HepG2 (cell line): ENCODE measurements around the gene AHSA1. TPM values are rescaled to one million over a fixed set of nuclear protein-coding genes. Genes with fewer than 3 reads are reported as not detected.

Experiments used
- ATAC-seq: fragments of 200-7000 bp; cut with Tn5 transposase; 3 replicates; pipeline ENCODE4 v1.9.1; 2020; ENCODE audit warnings: mild to moderate bottlenecking, moderate library complexity
- BruUV-seq: library from RNA; stranded (reverse); fragments of 400-500 nt; replicated peaks from 2 replicates; lab custom pipeline; 2021; lab: Mats Ljungman, UMichigan
- CTCF ChIA-PET: fragments of 300-600 bp; formaldehyde crosslinking; extraction: SDS; loops from one replicate; lab custom pipeline; 2021; ENCODE audit warnings: low total read pairs, inconsistent platforms, low intra/inter-chr PET ratio; lab: Yijun Ruan, JAX
- POLR2A ChIA-PET: fragments of 350-600 bp; sonication (Branson Sonifier 250); formaldehyde crosslinking; loops from one replicate; lab custom pipeline; 2020; ENCODE audit warnings: antibody characterized with exemption, inconsistent platforms; lab: Yijun Ruan, JAX
- DNase-seq: peaks from one replicate; pipeline ENCODE4 v3.0.0-alpha.2; 2015; ENCODE audit warnings: low spot score
- FAIRE-seq: peaks from 3 replicates; lab custom pipeline; 2011; peaks lifted over from hg19 to GRCh38; lab: Jason Lieb, UNC
- H2AFZ ChIP-seq: one replicate; pipeline ENCODE4 v1.6.1; 2011; ENCODE audit warnings: low read length, inconsistent platforms
- H3K27ac ChIP-seq: fragments of 300-600 bp; 3 replicates; pipeline ENCODE4 v1.8.0; 2011; ENCODE audit warnings: mixed run types, mild to moderate bottlenecking, mixed read lengths, low read length, inconsistent platforms; ENCODE audit not compliant: insufficient read depth; ENCODE audit errors: extremely low read length
- H3K27me3 ChIP-seq, 2 experiments: fragments of 200-600 bp in 1 of 2; 2 replicates in 1 of 2; 3 replicates in 1 of 2; pipeline versions ENCODE4 v1.6.0 to v1.8.0; 2011; ENCODE audit warnings: low read length in 2 of 2, mild to moderate bottlenecking in 2 of 2, moderate library complexity in 2 of 2, inconsistent platforms in 1 of 2; ENCODE audit not compliant: insufficient read depth in 2 of 2, control insufficient read depth in 1 of 2
- H3K36me3 ChIP-seq, 2 experiments: fragments of 200-600 bp in 1 of 2; replicated peaks in 1 of 2; 2 replicates in 1 of 2; 3 replicates in 1 of 2; pipeline versions ENCODE4 v1.5.1 to v1.8.0; 2011; ENCODE audit warnings: low read length in 2 of 2, inconsistent platforms in 1 of 2; ENCODE audit not compliant: insufficient read depth in 2 of 2, control insufficient read depth in 1 of 2
- H3K4me1 ChIP-seq: 2 replicates; pipeline ENCODE4 v1.5.1; 2012; ENCODE audit warnings: low read length, inconsistent platforms; ENCODE audit not compliant: insufficient read depth
- H3K4me2 ChIP-seq: 2 replicates; pipeline ENCODE4 v1.6.0; 2011; ENCODE audit warnings: low read depth, low read length, inconsistent platforms
- H3K4me3 ChIP-seq, 3 experiments: fragments of 200-600 bp in 1 of 3; sonication (generic), shearing (Covaris generic) in 1 of 3; replicated peaks in 1 of 3; 2 replicates each; pipeline ENCODE4 v1.5.1; 2011 to 2016; ENCODE audit warnings: low read length in 3 of 3, inconsistent platforms in 2 of 3, low read depth in 2 of 3, mild to moderate bottlenecking in 2 of 3, control low read depth in 1 of 3, mixed read lengths in 1 of 3; ENCODE audit not compliant: insufficient read depth in 1 of 3
- H3K79me2 ChIP-seq: one replicate; pipeline ENCODE4 v1.6.1; 2011; ENCODE audit warnings: low read length, inconsistent platforms; ENCODE audit not compliant: insufficient read depth
- H3K9ac ChIP-seq: 2 replicates; pipeline ENCODE4 v1.6.0; 2011; ENCODE audit warnings: mild to moderate bottlenecking, low read depth, low read length, inconsistent platforms; ENCODE audit not compliant: insufficient read depth
- H3K9me3 ChIP-seq: 2 replicates; pipeline ENCODE4 v1.5.1; 2012; ENCODE audit warnings: mild to moderate bottlenecking, low read length
- H4K20me1 ChIP-seq: 2 replicates; pipeline ENCODE4 v1.6.0; 2011; ENCODE audit warnings: inconsistent platforms, mild to moderate bottlenecking, low read length, moderate library complexity; ENCODE audit not compliant: insufficient read depth
- ELF1 ChIP-seq: sonication (generic); formaldehyde crosslinking; IDR thresholded peaks from 2 replicates; pipeline ENCODE4 v1.4.0; 2020; ENCODE audit warnings: missing genetic modification reagents
- GPN1 ChIP-seq: sonication (generic); formaldehyde crosslinking; IDR thresholded peaks from 2 replicates; pipeline ENCODE4 v1.5.1; 2020; ENCODE audit warnings: missing genetic modification reagents, borderline replicate concordance
- KLF11 ChIP-seq: IDR thresholded peaks from 2 replicates; pipeline ENCODE4 v1.6.1; 2016; ENCODE audit warnings: missing compliant biosample characterization
- TAF15 ChIP-seq: fragments of 200-400 bp; formaldehyde crosslinking; IDR thresholded peaks from one replicate; pipeline ENCODE4 v1.6.1; 2018; ENCODE audit warnings: mild to moderate bottlenecking, low read depth, low read length; ENCODE audit not compliant: poor library complexity, severe bottlenecking
- ZBTB37 ChIP-seq: sonication (generic); formaldehyde crosslinking; IDR thresholded peaks from 2 replicates; pipeline ENCODE4 v1.4.0; 2020; ENCODE audit warnings: mild to moderate bottlenecking, missing genetic modification reagents
- ZNF275 ChIP-seq: sonication (generic); formaldehyde crosslinking; IDR thresholded peaks from 2 replicates; pipeline ENCODE4 v1.8.0; 2022; ENCODE audit warnings: missing genetic modification reagents, mild to moderate bottlenecking, inconsistent platforms, borderline replicate concordance
- WGBS: methylation state at CpG from one replicate; pipeline ENCODE4 v1.1.6; 2017; ENCODE audit warnings: low lambda C conversion rate; 5-methylcytosine and 5-hydroxymethylcytosine counted together
- in situ Hi-C: cut with HindIII; loops from 2 replicates; pipeline ENCODE4 v1.10.0; 2017; ENCODE audit warnings: low pct_unique_long_range_greater_than_20kb; ENCODE audit not compliant: extremely low pct_ligation_motif_present
- intact Hi-C: fragments of 100-400 bp; cut with micrococcal nuclease; formaldehyde crosslinking; loops from one replicate; pipeline ENCODE4 v1.10.0; 2022; ENCODE audit not compliant: unreplicated experiment
- polyA plus RNA-seq, 8 experiments: library from polyadenylated mRNA; depleted of rRNA in 3 of 8; stranded (reverse) in 7 of 8; unstranded in 1 of 8; fragments of >200 nt; fragmentation: Illumina TruSeq in 4 of 8; extraction: Trizol in 4 of 8; gene quantifications; 2 replicates each; pipeline versions ENCODE4 v1.2.1 to v1.2.3, GENCODE V29; 2011 to 2016; ENCODE audit warnings: low read depth in 4 of 8, missing spikeins in 1 of 8, mixed read lengths in 1 of 8; ENCODE audit not compliant: insufficient read depth in 1 of 8
- total RNA-seq, 5 experiments: library from RNA; depleted of rRNA; stranded (reverse); fragments of >200 nt; fragmentation: Illumina TruSeq; extraction: Trizol; gene quantifications; 2 replicates each; pipeline ENCODE4 v1.2.3, GENCODE V29; 2016; ENCODE audit warnings: low read depth in 1 of 5

The AHSA1 gene
- total and polyA plus RNA-seq, 2 of the 13 experiments (the other 11 are each of a cell fraction or from before 2014, with no cell fraction given) = 113 to 241 TPM

DNA sequence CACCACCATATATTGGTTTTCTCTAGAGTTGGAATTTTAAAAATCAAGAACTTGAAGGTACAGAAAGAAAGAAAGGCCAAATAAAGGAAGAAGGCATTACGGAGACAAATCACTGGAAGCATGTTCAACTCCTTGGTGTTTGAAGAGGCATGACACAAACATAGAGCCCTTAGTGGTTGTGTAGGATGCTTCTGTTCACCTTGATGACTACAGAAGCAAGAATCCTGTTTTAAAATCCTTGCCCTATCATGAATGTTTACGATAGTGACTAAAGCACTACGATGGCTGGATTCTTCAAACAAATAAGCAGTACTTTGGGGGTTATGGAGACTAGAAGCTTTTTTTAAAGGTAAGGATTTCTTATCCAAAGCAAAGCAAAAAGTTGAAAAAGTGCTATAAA, 51.0 kb downstream of the AHSA1 start:
- H3K4me3 ChIP-seq = no peak overlapping the region
- POLR2A ChIA-PET = interaction anchor here (2.9 kb wide), 1 partner anchor 10 kb away, joined by 22 read pairs; the partner anchor contains the start of gene ISM2
- no peaks in the 10 kb centered on the region for H3K27me3 ChIP-seq
- ATAC-seq (no peak), DNase-seq (peak; percentile 11)
- no peaks in the 10 kb centered on the region for H3K9me3 ChIP-seq
- BruUV-seq = no TSS peak
- no peak overlapping the region for H2AFZ ChIP-seq
- H3K9ac ChIP-seq = no peak overlapping the region
- no peak overlapping the region for H3K4me2 ChIP-seq
- peaks cover 41% of the 10 kb centered on the region for H3K4me1 ChIP-seq
- H4K20me1 ChIP-seq = no peaks in the 10 kb centered on the region
- H3K36me3 ChIP-seq = peaks cover 4 to 16% of the 10 kb centered on the region in 2 experiments; a peak in 3 of 5 replicates
- no peak for TF ChIP-seq ELF1 (CRISPR knock-in tag)
- no peak for TF ChIP-seq KLF11 (CRISPR knock-in tag)
- TF ChIP-seq ZBTB37 (CRISPR knock-in tag) = no peak
- no peak for TF ChIP-seq GPN1 (CRISPR knock-in tag)
- TF ChIP-seq ZNF275 (CRISPR knock-in tag) = no peak
- TF ChIP-seq TAF15 = no peak
- TF ChIP-seq, all 625 proteins: peak for 0
- FAIRE-seq = no peak
- WGBS = 89% methylated on average over 3 of the region's 3 CpGs
- in situ Hi-C loops (no loop called here), intact Hi-C loops (no loop called here)
- CTCF ChIA-PET = no interaction called here
- no peaks in the 10 kb centered on the region for H3K79me2 ChIP-seq
- peak overlapping the region; percentile 62 for H3K27ac ChIP-seq
